CD4-positive, alpha-beta T cell treated with Interleukin-2 at 100 ng/mL for 4 hours (primary cell): ENCODE measurements around the gene HERC3.

Experiments used
- DNase-seq: peaks from one replicate; pipeline ENCODE4 v3.0.0-alpha.2; 2020; ENCODE audit warnings: low spot score

HERC3 gene

DNA sequence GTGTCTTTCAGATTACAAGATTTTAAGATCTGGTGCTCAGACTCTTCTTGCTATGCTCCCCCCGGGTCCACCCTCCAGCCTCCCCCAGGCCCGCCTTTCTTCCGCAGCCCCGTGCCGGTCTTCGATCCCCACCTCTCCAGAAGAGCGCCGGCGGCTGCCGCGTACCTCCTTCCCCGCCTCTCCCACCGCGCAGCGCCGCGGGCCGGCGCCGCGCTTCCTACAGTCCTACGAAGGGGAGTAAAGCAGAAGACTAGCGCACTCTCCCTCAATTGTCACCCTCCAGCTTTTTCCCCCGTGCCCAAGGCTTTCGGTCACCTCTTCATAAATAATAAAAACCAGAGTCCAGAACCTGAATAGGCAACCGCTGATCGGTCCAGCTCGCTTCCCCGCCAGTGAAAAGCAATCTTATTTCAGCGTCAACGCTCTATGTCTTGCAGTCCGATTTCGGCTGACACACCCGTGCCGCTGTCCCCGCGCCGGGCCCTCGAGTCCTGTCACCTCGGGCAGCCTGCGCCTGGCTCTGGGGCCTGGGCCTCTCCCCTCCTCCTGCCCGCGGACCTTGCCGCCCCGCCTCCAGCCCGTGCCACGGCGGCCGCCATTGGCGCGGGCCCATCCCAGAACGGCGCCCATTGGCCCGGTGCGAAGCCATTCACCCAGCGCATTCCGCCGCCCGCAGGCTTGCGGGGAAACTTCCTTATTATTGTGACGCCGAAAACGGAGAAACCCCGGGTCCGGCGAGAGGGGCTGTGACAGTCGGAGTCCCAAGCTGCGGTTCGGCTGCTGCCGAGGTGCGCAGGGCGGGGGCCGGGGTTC is at the start of gene HERC3:
TSS of gene HERC3 (plus strand) at position 694 of the 813 bp plus-strand sequence. CDS start 13,344 bp downstream, outside the sequence.
- DNase-seq: peak; percentile 91

- DNase-seq: no peak
Measured at GRCh38 chr4:88549815-88550214, 42.5 kb upstream of the HERC3 start.

DNA sequence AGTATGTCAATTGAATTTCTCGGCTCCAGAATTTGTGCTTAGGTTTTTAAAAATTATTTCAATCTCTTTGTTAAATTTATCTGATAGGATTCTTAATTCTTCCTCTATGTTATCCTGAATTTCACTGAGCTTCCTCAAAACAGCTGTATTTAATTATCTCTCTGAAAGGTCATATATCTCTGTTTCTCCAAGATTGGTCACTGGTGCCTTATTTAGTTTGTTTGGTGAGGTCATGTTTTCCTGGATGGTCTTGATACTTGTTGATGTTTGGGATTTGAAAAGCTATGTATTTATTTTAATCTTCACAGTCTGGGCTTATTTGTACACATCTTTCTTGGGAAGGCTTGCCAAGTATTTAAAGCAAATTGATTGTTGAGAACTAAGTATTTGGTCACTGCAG is 24.7 kb upstream of the HERC3 start:
- DNase-seq: no peak

GRCh38 chr4:88570001-88570400 is 22.3 kb upstream of the HERC3 start:
- no peak for DNase-seq

GRCh38 chr4:88573276-88573980 is 18.9 kb upstream of the HERC3 start:
- no peak for DNase-seq

- no peak for DNase-seq
Measured at GRCh38 chr4:88573995-88574394, 18.3 kb upstream of the HERC3 start.

DNA sequence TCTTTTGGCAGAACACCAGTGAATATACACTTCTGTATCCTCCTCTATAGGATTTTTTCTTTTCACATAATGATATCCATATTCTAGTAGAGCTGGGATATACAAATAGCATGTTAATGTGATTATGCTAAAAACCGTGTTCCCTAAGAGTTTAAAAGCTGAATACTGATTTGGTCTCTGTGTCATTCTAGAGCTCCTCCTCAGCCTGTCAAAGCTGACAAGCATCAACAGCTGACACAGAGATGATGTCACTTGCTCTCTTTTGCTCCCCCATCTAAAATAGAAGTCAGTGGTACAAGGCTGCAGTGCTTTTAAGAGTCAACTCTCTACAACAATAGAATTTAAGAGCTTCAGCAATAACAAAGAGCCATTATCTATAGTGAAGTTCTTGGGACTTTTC is 17.1 kb upstream of the HERC3 start:
- DNase-seq: no peak

- no peak for DNase-seq
Measured at GRCh38 chr4:88582493-88582892, 9.8 kb upstream of the HERC3 start.

DNA sequence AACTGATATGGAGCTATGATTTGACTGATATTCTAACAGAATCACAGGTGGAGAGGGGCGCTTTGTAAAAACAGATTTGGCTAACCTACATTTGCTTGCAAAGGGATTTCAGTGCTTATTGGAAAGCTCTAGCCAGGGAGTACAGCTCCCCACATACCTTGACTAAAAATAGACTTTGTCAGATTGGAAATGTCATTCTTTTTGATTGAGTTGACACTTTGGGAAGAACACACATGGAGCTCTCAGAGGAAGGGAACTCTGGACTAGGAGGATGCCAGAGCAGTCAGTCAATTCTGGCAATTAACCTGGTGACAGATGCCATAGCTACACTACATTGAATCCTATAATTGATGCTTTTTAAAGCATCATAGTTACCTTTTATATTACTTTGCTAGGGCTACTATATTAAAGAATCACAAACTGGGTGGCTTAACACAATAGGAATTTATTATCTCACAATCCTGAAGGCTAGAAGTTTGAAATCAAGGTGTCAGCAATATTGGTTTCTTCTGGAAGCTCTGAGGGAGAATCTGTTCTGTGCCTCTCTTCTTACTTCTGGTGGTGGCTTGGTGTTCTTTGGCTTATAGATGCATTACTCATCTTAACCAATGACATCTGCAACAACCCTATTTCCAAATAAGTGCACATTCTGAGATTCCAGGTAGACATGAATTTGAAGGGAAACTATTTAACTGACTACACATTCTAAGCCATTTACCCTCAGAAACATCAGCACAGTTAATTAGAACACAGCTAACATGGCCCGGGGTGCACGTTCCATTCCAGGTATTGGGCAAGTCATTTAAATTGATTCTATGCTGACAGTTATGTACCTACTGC is 8.4 kb upstream of the HERC3 start:
- DNase-seq: no peak

GRCh38 chr4:88584471-88584900 is 7.8 kb upstream of the HERC3 start:
- no peak for DNase-seq

GRCh38 chr4:88585917-88586316 is 6.4 kb upstream of the HERC3 start:
- DNase-seq: no peak

DNA sequence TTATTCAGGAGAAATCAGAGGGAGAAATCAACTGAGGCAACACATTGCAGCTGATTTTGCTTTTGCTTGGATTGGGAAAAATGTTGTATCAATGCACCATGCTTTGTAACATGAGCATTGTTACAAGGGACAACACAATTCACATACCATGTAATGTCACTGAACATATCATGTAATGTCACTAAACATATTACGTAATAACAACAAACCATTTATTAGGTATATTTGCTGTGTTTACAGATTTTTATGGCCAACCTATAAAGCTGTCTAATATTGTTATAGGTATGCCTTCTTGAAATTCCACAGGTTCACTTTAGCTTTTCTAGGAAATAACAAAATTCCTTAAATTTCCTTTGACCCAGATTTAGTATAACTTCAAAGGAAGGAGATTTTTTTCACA is 5.0 kb upstream of the HERC3 start:
- DNase-seq: no peak

GRCh38 chr4:88592600-88593448 is 544 bp downstream of the HERC3 start:
- peak; percentile 86 for DNase-seq

- DNase-seq: no peak
Measured at GRCh38 chr4:88597970-88598660, 5.8 kb downstream of the HERC3 start.

- no peak for DNase-seq
Measured at GRCh38 chr4:88599298-88599697, 7.0 kb downstream of the HERC3 start.

GRCh38 chr4:88599714-88600113 is 7.4 kb downstream of the HERC3 start:
- DNase-seq: no peak

GRCh38 chr4:88600176-88600838 is 8.0 kb downstream of the HERC3 start:
- DNase-seq: peak; percentile 52

- DNase-seq: no peak
Measured at GRCh38 chr4:88604978-88605678, 12.8 kb downstream of the HERC3 start.

DNA sequence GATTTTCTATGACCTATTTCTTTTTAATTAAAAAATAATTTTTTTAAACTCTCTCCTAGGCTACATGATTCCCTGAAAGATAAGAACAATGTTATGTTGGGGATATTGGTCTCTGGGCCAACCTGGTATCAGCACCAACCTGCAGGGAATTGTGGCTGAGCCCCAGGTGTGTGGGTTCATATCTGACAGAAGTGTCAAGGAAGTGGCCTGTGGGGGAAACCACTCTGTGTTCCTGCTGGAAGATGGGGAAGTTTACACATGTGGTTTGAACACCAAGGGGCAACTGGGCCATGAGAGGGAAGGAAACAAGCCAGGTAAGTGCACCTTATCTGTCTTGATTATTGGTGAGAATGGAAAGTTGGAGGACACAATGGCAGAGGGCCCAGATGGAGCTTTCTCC is 13.5 kb downstream of the HERC3 start:
- no peak for DNase-seq

DNA sequence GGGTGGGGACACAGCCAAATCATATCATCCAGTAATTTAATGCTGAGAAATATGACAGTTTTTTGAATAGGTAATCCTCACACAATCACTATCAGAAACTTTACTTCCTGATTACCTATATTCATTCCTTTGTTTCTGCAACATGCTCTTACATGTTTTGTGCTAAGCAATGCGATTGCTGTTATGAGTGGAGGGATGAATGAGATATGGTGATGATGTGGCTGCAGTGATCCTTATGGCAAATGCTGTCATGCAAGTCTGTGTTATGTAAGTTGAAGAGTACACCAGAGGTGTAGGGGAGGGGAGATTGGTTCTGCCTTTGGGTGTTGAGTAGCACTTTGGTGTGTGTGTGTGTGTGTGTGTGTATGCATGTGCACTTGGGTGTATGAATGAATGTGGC is 14.6 kb downstream of the HERC3 start:
- DNase-seq: no peak
